LNCaP clone FGC (cell line): Measurements from ENCODE around the gene VSX2.

Source experiments
- DNase-seq: peaks from one replicate; pipeline ENCODE4 v3.0.0-alpha.2; 2011; ENCODE audit warnings: low read depth
- H3K4me3 ChIP-seq: 2 replicates; pipeline ENCODE4 v1.5.1; 2011; ENCODE audit warnings: mild to moderate bottlenecking, low read depth, low read length, control low read depth
- TF ChIP-seq, protein P1 (sequence below): IDR thresholded peaks from 2 replicates; pipeline ENCODE4 v1.5.1; 2012; ENCODE audit warnings: mild to moderate bottlenecking; ENCODE audit not compliant: control insufficient read depth, insufficient read depth; ENCODE audit errors: extremely low read depth

The VSX2 gene

DNA sequence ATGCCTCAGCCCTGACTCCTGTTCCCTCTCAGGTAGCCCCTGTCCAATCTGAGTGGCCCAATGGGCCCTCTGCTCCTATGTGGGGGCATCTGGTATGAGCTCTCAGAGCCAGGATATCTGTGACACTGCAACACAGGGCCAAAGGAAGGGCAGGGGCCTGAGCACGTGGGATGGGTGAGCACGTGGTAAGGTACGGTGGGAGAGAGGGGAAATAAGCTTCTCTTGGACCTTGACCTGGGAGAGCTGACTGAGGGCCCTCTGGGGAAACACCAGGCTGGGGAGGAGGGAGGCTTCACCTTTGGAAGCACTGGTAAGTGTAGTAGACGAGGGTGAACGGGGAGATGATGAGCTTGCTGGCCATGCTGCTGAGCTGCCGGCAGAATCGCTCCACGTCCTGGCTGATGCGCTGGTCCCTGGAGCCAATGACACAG is 56.8 kb downstream of the VSX2 start:
- TF ChIP-seq, protein P1, sequence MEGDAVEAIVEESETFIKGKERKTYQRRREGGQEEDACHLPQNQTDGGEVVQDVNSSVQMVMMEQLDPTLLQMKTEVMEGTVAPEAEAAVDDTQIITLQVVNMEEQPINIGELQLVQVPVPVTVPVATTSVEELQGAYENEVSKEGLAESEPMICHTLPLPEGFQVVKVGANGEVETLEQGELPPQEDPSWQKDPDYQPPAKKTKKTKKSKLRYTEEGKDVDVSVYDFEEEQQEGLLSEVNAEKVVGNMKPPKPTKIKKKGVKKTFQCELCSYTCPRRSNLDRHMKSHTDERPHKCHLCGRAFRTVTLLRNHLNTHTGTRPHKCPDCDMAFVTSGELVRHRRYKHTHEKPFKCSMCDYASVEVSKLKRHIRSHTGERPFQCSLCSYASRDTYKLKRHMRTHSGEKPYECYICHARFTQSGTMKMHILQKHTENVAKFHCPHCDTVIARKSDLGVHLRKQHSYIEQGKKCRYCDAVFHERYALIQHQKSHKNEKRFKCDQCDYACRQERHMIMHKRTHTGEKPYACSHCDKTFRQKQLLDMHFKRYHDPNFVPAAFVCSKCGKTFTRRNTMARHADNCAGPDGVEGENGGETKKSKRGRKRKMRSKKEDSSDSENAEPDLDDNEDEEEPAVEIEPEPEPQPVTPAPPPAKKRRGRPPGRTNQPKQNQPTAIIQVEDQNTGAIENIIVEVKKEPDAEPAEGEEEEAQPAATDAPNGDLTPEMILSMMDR: no peak
- no peak for DNase-seq

DNA sequence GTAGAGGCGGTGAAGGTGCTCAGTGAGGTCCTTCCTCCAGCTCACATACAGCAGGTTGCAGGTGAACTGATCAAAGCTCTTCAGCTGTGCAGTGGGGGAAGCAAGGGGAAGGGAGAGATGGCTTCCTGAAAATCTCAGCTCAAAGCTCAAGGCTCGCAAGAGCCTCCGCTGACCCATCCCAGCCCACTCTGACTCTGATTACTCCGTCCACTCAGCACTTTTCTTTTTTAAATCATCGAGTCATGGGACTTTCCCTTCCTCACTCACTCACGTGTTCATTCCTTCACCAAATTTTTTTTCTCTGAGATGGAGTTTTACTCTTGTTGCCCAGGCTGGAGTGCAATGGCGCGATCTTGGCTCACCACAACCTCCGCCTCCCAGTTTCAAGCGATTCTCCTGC is 58.7 kb downstream of the VSX2 start:
- TF ChIP-seq, protein P1: no peak
- no peak overlapping the region for H3K4me3 ChIP-seq
- DNase-seq: no peak

More for the DNA sequence above, 56.8 kb downstream of the VSX2 start:
- no peak overlapping the region for H3K4me3 ChIP-seq

DNA sequence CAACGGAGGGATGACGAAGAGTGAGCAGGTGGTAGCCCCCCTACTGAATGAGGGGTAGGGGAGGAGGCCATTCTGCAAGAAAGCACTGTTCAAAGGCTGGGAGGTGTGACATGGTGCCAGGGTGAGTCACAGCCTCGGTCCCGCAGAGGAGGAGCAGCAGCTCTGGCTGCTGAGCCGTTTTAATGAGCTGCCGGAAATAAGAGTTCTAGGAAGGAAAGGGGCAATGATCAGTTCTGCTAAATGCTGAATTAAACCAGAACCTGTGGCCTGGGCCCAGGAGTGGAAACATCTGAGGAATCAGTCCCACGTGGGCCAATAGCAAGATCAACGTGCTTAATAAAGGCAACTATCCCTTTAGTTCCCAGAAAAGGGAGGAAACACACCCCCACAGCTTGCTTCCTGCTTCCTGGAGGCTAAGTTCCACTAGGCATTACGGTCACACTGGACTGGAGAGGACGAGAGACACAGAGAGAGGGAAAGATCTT is 59.9 kb downstream of the VSX2 start:
- H3K4me3 ChIP-seq: no peak overlapping the region
- no peak for DNase-seq

DNA sequence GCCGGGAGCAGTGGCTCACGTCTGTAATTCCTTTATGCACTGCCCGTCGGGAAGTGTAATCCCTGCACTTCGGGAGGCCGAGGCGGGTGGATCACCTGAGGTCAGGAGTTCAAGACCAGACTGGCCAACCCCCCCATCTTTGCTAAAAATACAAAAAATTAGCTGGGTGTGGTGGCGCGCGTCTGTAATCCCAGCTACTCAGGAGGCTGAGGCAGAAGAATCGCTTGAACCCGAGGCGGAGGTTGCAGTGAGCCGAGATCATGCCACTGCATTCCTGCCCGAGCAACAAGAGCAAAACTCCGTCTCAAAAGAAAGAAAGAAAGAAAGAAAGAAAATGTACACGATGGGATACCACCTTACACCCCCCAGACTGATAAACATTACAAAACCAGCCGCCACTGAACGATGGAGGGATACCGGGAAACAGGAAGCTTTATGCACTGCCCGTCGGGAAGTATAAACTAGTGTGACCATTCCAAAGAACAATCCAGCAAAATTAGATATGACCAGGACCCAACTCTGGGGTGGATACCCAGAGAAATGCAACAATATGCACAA is 62.4 kb downstream of the VSX2 start:
- peak overlapping the region; percentile 91 for H3K4me3 ChIP-seq
- DNase-seq: no peak
- TF ChIP-seq, protein P1: no peak

More for the DNA sequence above, 59.9 kb downstream of the VSX2 start:
- TF ChIP-seq, protein P1: no peak

DNA sequence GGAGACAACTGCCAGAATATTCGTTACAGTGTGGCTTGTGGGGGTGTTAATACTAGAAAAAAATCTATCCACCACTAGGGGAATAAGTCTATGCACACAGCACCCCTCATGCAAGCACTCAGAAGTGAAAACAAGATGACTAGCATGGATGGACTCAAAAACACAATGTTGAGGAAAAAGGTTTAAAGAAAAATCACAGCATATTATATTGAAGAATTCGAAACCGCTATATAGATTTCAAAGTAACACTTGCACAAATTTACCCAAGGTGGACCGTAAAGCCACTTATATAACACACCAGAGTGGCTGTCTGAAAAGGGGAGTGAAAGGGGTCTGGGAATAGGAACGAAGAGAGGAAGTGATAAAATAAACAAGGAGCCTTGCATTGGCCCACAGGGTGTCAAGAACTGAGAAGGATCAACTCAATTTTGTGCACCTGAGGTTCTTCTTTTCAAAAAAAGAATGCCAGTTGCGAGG is 62.9 kb downstream of the VSX2 start:
- H3K4me3 ChIP-seq: peak overlapping the region; percentile 91
- no peak for DNase-seq
- TF ChIP-seq, protein P1: peak; percentile 29; the same call in 1 of the 2 replicates

DNA sequence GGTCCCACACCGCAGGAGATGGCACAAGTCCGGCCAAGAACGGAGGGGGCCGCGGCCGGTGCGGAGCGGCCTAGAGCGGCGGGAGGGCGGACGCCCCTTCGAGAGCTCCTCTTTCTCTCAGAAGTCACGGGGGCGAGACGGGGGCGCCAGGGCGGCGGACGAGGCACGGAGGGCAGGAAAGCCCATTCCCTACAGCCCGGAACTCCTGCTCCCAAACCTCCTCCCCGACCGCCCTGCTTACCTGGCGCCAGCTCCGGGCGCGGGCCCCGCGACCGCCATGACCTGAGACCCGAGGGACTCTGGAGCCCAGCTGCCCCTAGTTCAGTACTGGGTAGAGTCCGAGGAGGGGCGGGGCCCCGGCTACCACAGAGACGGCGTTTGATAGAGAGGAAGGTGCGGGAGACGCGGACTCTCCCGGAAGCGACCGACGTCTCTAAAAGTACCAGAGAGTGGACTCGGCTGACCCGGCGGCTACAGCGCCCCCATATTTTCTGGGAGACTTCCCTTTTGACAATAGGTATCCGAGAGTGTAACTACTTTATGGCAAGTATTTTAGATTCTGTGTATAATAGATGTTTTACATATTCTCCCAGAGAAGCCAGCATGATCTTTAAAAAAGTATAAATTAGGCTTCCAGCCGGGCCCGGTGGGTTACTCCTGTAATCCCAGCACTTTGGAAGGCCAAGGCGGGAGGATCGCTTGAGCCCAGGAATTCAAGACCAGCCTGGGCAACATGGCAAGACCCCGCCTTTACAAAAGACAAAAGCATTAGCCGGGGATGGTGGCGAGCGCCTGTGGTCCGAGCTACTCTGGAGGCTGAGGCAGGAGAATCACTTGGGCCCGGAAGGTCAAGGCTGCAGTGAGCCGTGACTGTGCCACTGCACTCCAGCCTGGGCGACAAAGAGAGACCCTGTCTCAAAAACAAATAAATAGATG is 63.7 kb downstream of the VSX2 start, which contains the start of gene ABCD4:
TSS of gene ABCD4 (minus strand) at position 301 of the 936 bp plus-strand sequence. CDS start at position 279, 22 bp downstream.
- peak within 1 kb of the TSS; percentile 91 for H3K4me3 ChIP-seq
- DNase-seq: peak; percentile 63
- TF ChIP-seq, protein P1: peak; percentile 60
